WERI-Rb-1 (cell line): ENCODE results near the gene FAM3D.

ENCODE experiments used
- DNase-seq: peaks from one replicate; pipeline ENCODE4 v3.0.0-alpha.2; 2020
- H3K27ac ChIP-seq: fragments of 250-450 bp; sonication (Bioruptor Pico); 2 replicates; pipeline ENCODE4 v1.5.1; 2020; ENCODE audit warnings: mild to moderate bottlenecking, moderate library complexity
- H3K27me3 ChIP-seq: fragments of 250-450 bp; sonication (Bioruptor Pico); 2 replicates; pipeline ENCODE4 v1.5.1; 2021; ENCODE audit warnings: mild to moderate bottlenecking, low read depth, moderate library complexity; ENCODE audit not compliant: insufficient read depth, severe bottlenecking
- H3K36me3 ChIP-seq: fragments of 250-450 bp; sonication (Bioruptor Pico); 2 replicates; pipeline ENCODE4 v1.5.1; 2020; ENCODE audit warnings: mild to moderate bottlenecking, moderate library complexity
- H3K4me3 ChIP-seq: 2 replicates; pipeline ENCODE4 v1.5.1; 2011; ENCODE audit warnings: low read depth, mild to moderate bottlenecking, control low read depth, low read length
- H3K9me3 ChIP-seq: fragments of 250-450 bp; sonication (Bioruptor Pico); 2 replicates; pipeline ENCODE4 v1.5.1; 2021; ENCODE audit warnings: mild to moderate bottlenecking, moderate library complexity; ENCODE audit not compliant: severe bottlenecking
- TF ChIP-seq, protein P1 (sequence below): IDR thresholded peaks from 2 replicates; pipeline ENCODE4 v1.5.1; 2011; ENCODE audit warnings: low read depth, mild to moderate bottlenecking, control low read depth, inconsistent platforms, low read length

The FAM3D gene

DNA sequence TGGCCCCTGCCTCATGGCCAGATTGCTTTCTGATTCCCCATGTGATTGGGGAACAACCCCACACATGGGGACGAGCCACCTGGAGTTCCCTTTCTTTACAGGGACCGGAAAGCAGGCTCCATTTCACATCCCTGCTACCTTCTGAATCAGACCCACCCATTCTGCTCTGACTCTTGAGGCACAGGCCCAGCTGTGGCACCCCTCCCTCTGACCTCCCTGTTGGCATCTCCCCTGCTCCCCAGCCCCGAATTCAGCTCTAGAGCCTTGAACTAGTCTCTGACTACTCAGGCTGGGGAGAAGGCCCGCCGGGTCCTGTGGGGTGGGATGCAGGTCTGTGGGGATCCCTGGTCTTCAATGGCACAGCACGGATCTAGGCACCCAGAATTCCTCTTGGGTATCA is 12.1 kb downstream of the FAM3D start:
- Histone ChIP-seq H3K27ac (no peak overlapping the region), H3K4me3 (no peak overlapping the region), H3K36me3 (no peaks in the 10 kb centered on the region)

DNA sequence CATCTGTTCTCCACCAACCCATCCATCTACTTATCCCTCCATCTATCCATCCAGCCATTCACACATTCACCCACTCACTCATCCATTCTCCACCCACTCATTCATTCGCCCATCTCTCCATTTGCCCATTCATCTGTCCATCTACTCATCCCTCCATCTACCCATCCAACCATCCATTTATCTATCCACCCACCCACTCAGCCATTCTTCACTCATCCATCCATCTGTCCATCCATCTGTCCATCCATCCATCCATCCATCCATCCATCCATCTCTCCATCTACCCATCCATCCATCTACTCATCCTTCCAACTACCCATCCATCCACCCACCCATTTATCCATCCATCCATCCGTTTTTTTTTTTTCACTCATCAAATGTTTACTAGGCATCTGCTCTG is 13.9 kb downstream of the FAM3D start:
- peaks cover 6% of the 10 kb centered on the region for H3K9me3 ChIP-seq
- no peaks in the 10 kb centered on the region for H3K36me3 ChIP-seq
- no peak overlapping the region for H3K4me3 ChIP-seq
- DNase-seq, result no peak
- TF ChIP-seq, protein P1, sequence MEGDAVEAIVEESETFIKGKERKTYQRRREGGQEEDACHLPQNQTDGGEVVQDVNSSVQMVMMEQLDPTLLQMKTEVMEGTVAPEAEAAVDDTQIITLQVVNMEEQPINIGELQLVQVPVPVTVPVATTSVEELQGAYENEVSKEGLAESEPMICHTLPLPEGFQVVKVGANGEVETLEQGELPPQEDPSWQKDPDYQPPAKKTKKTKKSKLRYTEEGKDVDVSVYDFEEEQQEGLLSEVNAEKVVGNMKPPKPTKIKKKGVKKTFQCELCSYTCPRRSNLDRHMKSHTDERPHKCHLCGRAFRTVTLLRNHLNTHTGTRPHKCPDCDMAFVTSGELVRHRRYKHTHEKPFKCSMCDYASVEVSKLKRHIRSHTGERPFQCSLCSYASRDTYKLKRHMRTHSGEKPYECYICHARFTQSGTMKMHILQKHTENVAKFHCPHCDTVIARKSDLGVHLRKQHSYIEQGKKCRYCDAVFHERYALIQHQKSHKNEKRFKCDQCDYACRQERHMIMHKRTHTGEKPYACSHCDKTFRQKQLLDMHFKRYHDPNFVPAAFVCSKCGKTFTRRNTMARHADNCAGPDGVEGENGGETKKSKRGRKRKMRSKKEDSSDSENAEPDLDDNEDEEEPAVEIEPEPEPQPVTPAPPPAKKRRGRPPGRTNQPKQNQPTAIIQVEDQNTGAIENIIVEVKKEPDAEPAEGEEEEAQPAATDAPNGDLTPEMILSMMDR, result no peak
- no peak overlapping the region for H3K27ac ChIP-seq
- no peaks in the 10 kb centered on the region for H3K27me3 ChIP-seq

More for the DNA sequence above, 12.1 kb downstream of the FAM3D start:
- DNase-seq, result no peak
- Histone ChIP-seq H3K27me3 (no peaks in the 10 kb centered on the region), H3K9me3 (no peaks in the 10 kb centered on the region)
- TF ChIP-seq, protein P1, result no peak

DNA sequence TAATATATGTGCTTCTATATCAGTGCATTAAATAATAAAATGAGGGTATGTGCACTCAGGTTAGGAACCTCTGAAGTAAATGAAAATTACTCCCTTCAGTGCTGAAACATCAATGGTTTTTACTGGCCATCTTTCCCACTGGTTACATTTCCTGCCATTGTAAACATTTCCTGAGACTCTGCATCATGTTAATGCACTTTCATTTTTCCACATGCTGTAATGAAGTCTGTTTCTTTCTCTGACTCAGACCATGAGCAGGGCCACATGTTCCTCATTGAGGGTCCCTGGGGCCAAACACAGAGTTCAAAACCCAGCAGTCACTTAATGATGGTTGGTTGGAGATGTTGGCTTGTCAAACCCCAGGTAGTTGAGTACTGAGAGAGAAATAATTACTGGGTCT is 15.3 kb downstream of the FAM3D start:
- H3K9me3 ChIP-seq, result peaks cover 6% of the 10 kb centered on the region
- H3K4me3 ChIP-seq, result no peak overlapping the region
- TF ChIP-seq, protein P1, result no peak
- no peaks in the 10 kb centered on the region for H3K36me3 ChIP-seq
- no peaks in the 10 kb centered on the region for H3K27me3 ChIP-seq
- H3K27ac ChIP-seq, result no peak overlapping the region
- DNase-seq, result no peak

DNA sequence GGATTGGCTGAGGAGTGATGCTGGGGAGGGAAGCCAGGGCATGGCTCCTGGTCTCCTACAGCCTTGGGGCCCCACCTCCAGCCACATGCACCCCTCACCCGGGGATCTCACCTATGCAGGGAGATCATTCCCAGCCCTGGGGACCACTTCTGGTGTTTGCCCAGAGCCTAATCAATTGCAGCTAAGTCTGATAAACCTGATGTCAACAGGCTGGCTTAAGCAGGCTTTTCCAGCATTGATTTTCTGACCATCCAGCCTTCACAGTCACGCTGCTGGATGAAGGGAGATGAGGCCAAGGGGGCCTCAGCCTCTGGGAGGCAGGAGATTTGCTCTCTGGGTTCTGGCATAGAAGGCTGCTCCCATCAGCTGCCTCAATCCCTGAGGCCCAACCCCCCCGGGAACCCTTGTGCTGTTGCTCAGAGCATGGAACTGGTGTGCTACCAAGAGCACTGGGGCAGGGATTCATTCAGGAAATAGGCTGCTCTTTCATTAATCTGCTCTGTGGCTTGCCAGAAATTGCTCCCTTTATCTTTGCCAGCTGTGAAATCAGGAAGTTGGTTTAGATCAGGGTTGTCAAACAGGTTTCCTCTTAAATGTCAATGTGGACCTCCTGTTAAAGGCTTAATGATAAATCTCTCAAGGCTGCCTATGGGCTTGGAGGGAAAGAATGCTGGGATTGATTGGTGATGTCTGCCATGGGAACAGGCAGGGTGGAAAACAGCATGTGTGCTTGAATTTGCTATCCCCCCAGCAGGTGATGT is 19.0 kb downstream of the FAM3D start:
- Histone ChIP-seq H3K9me3 (peaks cover 6% of the 10 kb centered on the region), H3K36me3 (no peaks in the 10 kb centered on the region), H3K27ac (no peak overlapping the region), H3K4me3 (no peak overlapping the region), H3K27me3 (no peaks in the 10 kb centered on the region)
- DNase-seq, result peak; percentile 80
- TF ChIP-seq, protein P1, result no peak

DNA sequence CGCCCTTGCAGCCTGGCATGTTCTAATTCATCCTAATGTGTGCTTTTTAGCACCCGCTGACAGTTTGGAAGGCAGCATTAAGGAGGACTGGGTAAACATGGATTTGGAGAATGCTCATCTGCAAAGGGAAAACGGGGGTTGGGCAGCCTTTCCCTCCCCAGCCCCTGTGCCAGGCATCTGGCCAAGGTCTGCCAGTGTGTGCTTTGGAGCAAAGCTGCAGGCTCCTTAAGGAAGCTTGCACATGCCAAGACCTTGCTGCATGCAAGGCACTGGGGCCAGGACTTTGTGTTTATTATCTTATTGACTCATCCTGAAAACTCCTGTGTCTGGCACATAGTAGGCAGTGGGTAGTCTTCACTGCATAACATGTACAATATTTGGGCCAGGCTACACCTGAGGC is 20.1 kb downstream of the FAM3D start:
- Histone ChIP-seq H3K4me3 (no peak overlapping the region), H3K36me3 (no peaks in the 10 kb centered on the region), H3K27ac (no peak overlapping the region), H3K27me3 (no peaks in the 10 kb centered on the region), H3K9me3 (peaks cover 6% of the 10 kb centered on the region)
- TF ChIP-seq, protein P1, result no peak
- no peak for DNase-seq

DNA sequence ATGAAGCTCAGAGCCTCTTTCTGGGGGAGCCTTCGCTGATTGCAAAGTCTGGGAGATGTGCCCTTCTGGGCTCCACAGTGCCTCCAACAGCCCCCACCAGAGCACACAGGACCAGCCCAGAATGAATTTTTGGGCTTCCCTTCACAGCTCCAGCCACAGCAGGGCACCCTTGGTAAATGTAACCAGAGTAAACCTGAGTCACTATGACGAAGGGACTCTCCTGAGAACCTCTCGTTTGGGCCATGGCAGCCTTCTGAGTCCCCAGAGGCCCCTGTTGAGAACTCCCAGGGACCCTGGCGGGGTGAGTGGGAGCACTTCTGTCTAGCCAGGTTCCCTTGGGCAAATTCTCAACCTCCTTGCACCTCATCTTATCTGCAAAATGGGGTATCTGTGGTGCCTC is 20.8 kb downstream of the FAM3D start:
- no peak for DNase-seq
- Histone ChIP-seq H3K9me3 (peaks cover 6% of the 10 kb centered on the region), H3K27me3 (no peaks in the 10 kb centered on the region), H3K4me3 (no peak overlapping the region), H3K27ac (no peak overlapping the region), H3K36me3 (no peaks in the 10 kb centered on the region)
- TF ChIP-seq, protein P1, result no peak
